GM19455 (cell line): ENCODE results near the gene ZBTB18.
"Not testable (repeated sequence)": the region's sequence is repeated elsewhere in the genome, so short reads cannot be mapped to it uniquely, and the experiment has no call there.

ENCODE experiments used
- ATAC-seq: cut with Tn5 transposase; IDR thresholded peaks from one replicate; pipeline ENCODE4 v1.9.1; 2021; ENCODE audit not compliant: unreplicated experiment

The ZBTB18 gene

DNA sequence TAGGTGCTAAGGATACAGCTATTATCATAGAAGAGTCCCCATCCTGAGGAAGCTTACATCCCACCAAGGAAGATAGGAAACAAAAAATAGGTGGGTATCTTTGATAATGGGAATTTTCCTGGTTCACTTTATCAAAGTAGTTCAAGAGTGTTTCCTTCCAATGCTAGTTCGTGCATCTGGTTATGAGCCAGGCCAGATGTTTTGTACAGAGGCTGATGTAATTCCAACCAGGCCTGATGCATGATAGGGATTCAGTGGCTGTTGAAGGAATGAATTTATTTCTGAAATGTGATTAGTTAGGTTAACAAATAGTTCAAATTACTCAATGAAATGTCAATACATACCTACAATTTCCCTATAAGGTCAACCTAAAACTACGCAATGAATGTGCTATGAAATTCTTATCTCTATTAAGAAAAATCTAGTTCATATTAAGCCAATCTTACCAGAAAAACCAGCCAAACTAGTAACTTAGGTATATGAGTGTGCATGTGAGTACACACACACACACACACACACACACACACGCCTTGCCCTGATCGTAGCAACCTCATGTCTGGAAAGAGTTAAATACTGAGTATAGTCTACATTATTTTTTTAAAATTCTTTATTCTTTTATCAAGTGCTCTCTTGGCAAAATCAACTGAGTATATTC lies 9.5 kb upstream of the ZBTB18 start:
- ATAC-seq: no peak

DNA sequence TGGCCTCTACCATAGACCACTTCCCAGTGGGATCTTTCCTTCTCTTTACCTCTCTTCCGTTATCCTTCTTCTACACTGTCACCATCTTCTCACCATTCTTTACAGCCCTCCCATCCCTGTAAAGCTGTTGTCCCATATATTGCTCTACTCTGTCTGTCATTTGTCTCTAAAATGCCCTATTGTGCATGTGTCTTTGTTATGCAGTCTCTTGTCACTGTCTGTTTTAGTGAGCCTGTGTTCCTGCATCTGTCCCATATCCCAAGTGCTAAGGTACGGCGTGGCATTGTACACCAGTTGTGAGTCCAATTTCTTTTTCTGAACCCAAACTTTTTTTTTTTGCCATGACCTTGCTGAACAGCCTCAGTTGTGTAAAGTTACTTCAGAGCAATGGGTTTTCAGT lies 8.8 kb upstream of the ZBTB18 start:
- ATAC-seq: no peak

DNA sequence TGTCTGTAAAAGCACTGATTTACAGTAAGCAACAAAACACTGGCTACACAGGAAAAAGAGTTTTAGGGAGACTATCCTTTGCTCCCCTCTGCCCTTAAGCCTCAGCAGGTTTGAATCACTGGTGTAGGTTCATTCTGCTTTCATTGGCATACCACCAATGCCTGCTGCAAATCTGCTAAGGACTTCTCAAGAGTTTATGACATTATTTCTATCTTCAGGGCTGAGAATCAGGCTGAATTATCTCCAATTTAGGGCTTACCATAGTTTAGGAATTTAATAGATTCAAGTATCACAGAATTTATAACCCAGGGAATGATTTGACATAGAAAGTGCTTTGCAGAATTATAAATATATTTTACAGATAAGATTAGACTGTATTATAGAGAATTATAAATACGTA lies 6.7 kb upstream of the ZBTB18 start:
- no peak for ATAC-seq

DNA sequence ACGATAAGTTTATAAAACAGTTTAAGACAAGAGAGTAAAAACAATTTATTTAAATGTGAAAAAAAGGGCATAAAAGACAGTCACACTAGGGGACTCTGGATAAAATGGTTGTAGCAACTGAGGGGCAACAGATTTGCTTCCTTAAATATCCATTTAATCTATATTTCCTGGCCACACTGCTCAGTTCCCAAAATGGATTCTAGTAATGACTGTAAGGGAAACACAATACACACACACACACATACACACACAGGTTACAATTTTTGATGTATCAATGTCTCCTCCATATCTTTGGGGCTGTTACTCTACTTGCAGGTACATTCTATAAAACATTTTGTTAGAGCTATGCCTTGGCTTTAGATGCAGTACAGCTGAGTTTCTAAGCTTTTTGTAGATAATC lies 4.8 kb upstream of the ZBTB18 start:
- ATAC-seq: not testable (repeated sequence)

DNA sequence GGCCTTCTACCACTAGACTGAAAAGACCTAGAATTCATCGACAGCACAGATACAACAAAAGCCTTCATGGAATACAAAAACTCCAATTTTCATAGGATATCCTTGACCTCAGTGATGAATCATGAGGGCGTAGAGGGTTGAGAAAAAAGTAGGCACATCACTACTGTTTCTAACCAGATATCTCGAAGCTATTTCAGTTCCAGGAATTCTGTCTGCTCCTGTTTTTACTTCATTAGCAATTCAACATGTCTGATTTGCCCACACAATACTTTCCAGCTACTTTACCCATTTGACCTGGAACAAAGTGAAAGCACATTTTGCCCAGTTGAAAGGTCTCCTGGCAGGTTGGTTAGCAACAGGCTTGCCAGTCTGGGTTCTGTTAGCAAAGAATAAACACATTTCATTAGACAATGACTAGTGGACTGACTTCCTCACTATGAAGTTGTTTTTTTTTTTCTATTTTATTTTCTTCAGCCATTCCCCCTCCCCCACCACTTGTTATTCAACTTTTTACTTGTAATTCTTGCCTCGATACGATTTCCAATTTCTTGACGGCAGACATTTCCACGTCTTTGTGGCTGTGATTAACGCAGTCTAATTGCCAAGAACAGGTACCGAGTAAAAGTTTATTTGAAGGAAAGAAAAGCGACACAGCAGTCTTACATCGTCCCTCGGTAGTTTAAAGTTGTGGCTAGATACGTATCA lies 4.0 kb upstream of the ZBTB18 start:
- ATAC-seq: no peak

DNA sequence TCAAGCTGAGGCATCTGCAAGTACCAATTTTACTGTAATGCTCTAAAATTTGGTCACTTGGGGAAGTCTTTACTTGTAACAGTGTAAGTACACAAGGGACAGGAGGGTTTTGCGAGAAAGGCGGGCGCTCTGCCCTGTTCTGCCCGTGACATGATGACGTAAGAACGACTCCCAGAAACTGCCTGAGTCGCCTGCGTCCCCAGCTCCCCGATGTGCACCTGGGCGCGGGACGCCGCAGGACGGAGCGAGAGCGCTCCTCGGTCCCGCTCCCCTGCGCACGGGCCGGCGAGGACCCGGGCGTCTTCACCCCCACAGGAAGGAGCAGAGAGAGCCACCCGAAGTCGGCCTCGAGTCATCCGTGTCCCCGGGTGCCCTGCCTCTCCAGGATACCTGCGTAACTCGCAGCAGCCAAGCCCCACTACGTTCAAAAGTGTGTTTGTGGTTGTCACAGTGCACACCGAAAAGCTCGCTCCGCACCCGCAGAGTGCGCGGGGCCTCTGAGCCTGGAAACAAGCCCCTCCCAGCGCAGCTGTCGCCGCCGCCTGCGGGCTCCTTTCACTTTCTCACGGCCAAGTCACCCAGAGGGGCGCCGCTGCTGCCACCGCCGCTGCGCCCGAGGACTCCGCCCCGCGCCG lies 3.3 kb upstream of the ZBTB18 start:
- peak; percentile 71 for ATAC-seq

DNA sequence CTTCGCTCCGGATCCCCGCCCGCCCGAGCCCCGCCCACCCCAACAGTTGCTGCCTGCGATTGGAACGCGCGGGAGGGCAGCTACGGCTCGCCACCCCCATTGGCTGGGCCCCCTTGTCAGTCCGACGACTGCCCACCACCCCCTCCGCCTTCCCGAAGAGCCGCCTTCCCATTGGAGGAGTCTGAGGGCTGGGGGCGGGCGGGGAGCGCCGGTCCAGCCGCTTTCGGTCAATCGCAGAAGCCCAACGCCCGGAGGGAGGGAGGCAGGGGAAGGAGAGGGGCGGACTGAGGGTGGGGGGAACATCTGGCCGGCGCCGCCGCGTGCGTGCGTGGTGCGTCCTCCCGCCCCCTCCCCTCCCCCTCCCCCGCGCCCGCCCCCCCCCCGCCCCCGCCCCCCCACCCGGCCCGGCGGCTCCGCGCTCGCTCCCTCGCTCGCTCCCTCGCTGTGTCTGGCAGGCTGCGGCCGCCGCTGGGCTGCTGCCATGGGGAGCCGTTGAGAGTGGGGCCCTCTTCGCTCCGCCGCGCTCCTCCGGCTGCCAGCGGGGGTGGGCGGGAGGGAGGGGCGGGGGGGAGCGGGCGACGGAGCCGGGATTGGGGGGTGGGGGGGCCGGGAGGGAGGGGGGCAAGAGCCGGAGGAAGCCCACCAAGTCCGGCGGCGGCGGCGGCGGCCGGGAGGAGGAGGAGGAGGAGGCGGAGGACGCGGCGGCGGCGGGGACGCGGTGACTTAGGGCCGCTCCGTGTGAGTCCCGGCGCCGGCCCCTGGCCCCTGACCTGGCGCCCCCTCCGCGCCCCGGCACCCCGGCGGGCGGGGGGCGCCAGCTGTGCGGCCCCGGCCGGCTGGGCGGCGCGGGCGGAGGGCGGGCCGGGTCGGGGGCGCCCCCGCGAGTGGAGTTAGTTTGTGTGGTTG lies 2.6 kb upstream of the ZBTB18 start:
- peak; percentile 81 for ATAC-seq

DNA sequence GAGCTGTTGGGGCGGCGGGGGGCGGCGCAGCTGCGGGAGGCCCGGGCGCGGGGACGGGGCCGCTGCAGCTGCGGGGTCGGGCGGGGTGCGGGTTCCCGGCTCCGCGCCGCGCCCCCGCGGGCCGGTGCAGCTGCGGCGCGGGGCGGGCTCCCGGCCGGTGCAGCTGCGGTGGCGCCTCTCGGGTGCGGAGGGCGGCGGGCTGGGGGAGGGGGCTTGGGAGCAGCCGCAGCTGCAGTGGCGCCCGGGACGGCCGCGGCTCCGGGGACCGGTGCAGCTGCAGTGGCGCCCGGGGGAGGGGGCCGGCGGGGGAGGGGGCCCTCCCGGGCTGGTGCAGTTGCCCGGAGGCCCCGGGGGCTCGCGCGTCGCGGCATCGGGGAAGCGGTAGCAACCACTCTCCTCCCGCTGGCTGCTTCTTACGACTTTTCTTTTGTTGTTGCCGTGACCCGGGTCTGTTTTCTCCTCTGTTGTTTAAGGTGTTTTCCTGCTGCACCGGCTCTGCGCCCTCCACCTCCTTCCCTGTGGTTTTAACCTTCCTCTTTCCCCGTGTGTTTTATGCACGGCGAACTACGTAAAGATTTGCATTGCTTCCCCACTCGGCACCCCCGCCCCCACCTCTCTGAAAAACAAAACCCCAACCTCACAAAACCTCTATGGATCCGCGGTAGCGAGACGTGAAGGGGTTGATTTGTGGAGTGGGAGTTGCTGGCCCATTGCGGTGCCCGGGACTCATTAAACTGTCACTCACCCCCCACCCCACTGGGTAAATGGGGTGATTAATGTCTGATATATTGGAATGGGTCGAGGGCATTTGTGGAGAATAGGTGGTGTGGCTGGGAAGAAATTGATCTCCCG lies 1.7 kb upstream of the ZBTB18 start:
- no peak for ATAC-seq

DNA sequence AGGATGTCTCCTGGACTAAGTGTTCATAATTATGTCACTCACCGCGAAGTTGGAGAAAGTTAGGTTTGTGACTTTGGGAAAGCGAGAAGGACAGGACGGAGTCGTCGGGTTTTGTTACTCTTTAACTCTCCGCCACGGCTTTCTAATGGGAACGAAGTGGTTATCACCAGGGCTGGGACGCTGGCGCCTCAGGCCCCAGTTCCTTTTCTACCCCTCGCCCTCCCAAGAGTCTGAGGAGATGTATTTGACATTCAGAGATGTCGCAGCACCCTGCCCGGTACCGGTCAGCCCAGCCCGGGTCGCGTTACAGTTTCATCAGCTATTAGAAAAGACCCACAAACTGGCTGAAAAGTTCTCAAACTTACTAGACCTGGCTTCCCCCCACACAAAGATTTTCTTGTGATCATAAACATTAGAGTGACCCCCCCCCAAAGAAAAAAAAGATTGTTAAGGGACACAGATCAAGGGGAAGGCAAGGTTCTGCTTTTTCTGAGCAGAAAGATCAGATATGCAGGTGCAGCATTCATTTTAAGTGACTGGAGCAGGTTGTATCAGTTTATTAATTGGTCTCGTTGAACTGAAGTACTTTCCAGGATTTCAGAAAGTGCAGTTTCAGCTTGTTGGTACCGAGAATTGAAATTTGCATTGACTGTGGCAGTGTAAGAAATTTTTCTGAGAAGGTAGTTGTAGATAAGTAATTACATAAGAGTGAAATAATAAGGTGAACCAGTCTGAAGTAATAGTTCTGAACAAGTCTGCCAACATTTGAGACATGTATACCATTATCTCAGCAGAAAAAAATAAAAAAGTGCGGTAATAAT lies 859 bp upstream of the ZBTB18 start:
- no peak for ATAC-seq

DNA sequence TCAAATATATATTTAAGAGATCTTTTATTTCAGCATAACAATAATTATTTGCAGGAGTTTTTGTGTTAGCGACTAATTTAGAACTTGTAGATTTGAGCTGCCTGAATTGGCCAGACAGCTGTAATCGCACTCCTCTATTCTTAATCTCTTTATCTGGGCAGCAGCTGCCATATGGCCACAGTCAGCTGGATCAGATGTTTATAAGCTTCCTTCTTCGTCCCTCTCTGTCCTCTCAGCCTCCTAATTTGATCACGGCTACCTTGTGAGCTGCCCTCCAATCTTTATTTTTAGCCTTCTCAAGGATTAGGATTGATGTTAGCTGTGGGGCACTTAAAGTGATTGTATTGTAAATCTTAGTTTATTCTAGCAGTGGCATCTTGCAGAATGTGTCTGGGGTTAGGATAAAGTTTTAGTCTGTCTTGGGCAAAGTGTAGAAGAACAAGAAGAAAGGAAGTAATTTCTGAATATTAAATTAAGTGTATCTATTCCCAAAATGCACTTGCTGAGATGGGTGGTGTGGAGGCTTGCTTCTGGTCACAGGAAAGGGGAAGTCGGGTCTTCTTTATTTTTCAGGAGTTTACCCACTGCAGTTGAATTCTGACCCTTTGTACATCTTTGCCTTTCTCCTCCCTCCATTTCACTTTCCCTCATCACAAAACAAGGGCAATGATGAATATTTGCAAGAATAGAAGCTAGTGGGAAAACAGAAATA lies 1.1 kb downstream of the ZBTB18 start:
- ATAC-seq: no peak

DNA sequence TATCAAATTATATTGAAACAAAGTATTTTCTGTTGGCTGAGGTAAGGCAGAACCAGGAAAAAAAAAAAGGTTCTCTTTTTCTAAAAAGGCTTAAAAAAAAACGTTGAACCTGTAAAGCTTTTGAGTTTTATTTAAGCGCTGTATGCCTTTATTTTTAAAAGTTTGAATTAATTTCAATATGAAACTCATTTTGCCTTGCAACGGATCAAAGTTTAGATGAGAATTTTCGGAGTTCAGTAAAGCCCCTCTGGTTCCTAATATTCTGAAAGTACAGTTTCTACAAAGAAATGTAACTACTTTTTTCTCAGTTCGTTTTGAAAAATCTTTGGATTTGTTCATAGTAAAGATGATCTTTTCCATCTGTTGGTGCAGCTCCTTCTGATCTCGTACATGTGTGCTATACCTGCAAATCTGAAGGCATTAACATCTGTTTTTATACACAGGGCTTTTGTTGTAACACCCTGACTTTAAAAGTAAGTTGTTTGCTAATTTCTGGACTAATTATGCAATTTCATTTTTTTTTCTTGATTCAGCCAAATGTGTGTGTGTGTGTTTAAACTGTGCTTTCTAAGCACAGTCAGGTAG lies 1.7 kb downstream of the ZBTB18 start:
- no peak for ATAC-seq

DNA sequence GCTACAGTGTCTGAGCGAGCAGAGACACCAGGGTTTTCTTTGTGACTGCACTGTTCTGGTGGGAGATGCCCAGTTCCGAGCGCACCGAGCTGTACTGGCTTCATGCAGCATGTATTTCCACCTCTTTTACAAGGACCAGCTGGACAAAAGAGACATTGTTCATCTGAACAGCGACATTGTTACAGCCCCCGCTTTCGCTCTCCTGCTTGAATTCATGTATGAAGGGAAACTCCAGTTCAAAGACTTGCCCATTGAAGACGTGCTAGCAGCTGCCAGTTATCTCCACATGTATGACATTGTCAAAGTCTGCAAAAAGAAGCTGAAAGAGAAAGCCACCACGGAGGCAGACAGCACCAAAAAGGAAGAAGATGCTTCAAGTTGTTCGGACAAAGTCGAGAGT lies 2.7 kb downstream of the ZBTB18 start:
- ATAC-seq: no peak

DNA sequence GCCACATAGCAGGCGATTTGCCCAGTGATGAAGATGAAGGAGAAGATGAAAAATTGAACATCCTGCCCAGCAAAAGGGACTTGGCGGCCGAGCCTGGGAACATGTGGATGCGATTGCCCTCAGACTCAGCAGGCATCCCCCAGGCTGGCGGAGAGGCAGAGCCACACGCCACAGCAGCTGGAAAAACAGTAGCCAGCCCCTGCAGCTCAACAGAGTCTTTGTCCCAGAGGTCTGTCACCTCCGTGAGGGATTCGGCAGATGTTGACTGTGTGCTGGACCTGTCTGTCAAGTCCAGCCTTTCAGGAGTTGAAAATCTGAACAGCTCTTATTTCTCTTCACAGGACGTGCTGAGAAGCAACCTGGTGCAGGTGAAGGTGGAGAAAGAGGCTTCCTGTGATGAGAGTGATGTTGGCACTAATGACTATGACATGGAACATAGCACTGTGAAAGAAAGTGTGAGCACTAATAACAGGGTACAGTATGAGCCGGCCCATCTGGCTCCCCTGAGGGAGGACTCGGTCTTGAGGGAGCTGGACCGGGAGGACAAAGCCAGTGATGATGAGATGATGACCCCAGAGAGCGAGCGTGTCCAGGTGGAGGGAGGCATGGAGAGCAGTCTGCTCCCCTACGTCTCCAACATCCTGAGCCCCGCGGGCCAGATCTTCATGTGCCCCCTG lies 3.3 kb downstream of the ZBTB18 start:
- no peak for ATAC-seq

DNA sequence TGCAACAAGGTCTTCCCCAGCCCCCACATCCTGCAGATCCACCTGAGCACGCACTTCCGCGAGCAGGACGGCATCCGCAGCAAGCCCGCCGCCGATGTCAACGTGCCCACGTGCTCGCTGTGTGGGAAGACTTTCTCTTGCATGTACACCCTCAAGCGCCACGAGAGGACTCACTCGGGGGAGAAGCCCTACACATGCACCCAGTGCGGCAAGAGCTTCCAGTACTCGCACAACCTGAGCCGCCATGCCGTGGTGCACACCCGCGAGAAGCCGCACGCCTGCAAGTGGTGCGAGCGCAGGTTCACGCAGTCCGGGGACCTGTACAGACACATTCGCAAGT lies 3.8 kb downstream of the ZBTB18 start:
- ATAC-seq: no peak

DNA sequence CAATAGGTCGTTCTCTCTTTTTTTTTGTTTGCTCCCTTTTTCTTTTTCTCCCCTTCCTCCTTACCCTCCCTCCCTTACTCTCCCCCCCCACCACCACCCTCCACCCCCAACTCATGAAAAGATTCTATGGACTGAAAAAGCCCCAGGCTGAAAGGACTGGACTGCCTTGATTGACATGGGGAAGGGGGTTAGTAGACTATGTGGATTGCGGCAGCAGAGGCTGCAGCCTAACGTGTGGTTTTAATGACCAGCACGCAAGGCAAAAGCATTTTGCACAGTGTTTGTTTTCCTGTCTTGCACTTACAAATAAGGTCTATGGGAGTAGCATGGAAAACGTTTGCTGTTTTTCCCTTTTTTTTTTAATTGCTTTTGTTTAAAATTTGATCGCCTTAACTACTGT lies 5.5 kb downstream of the ZBTB18 start:
- ATAC-seq: no peak

DNA sequence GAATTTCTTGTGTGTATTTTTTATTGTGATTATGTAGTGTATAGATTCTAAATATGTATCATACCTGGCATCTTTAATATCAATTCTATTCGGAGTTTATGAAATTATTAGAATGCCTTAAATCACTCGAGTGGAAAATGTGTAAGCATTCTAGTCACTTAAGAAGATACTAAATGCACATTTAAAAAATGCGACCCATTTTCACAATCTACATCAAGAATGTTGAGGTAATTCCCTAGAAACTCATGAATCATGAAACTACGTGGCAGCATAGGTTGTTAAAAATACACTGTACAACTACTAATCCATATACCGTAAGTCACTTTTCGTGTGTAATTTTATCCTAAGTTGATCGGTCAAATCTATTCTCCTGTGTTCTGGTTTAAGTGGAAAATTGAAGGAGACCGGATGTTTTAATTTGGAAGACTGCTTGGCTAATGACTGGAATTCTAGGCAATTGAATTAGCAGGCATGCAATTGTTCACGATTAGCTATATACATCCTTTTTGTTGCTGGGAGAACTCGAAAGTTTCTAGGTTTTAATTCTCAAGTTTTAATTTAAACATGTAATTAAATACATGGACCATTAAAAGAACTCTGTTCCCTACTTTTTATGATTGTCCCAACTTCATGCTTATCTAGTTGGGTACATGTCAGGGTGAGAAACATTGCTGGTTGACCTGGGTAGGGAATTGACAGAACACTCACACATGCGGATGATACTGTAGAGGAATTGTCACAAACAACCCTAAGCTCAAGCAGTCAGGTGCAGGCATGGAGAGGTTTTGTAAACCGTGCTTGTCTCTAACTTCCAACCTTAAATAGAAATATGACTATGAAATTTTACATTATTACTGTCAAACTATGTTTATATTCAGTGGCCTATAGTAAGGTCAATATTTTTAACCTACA lies 6.6 kb downstream of the ZBTB18 start:
- ATAC-seq: no peak

DNA sequence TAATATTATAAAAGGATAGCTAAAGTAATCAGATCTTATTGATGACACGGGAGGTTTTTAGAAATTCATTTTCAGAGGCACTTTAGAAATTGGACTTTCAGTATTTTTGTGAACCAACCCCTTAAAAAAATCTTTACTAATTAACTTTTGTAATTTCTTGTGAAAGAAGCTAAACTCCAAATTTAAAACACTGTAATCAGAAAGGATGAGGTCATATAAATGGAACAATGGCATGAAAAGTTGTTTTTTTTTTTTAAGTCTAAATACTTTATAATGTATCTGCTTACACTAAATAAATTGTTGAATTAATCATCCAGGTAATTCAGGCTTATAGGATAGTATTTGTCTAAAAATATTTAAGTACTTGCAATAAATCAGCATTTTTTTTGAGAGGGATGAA lies 9.0 kb downstream of the ZBTB18 start:
- ATAC-seq: no peak
